Mesodermal cell (in vitro differentiated cells): ENCODE data around the gene HSD17B12.
"Not testable (repeated sequence)": the region's sequence is repeated elsewhere in the genome, so short reads cannot be mapped to it uniquely, and the experiment has no call there.

ENCODE experiments used
- H3K27ac ChIP-seq: 2 replicates; pipeline ENCODE4 v1.7.0; 2013; ENCODE audit warnings: mild to moderate bottlenecking, low read depth, low read length, moderate library complexity; ENCODE audit not compliant: severe bottlenecking
- H3K36me3 ChIP-seq: 2 replicates; pipeline ENCODE4 v1.7.1; 2013; ENCODE audit warnings: mild to moderate bottlenecking, low read length, moderate library complexity; ENCODE audit not compliant: control insufficient read depth, insufficient read depth
- H3K4me1 ChIP-seq: one replicate; pipeline ENCODE4 v1.7.1; 2013; ENCODE audit warnings: mild to moderate bottlenecking, low read length; ENCODE audit not compliant: insufficient read depth, control insufficient read depth, poor library complexity, severe bottlenecking
- H3K4me3 ChIP-seq: 2 replicates; pipeline ENCODE4 v1.7.0; 2013; ENCODE audit warnings: low read length, control low read depth, mild to moderate bottlenecking; ENCODE audit not compliant: insufficient read depth, poor library complexity, severe bottlenecking; ENCODE audit errors: extremely low read depth
- H3K9me3 ChIP-seq: 2 replicates; pipeline ENCODE4 v1.7.1; 2013; ENCODE audit warnings: mild to moderate bottlenecking, low read length, moderate library complexity; ENCODE audit not compliant: control insufficient read depth
- WGBS, 2 experiments: methylation state at CpG; one replicate each; pipeline ENCODE4 v1.1.5; 2013; ENCODE audit warnings: missing lambda C conversion rate in 2 of 2; ENCODE audit not compliant: insufficient coverage in 2 of 2; 5-methylcytosine and 5-hydroxymethylcytosine counted together

HSD17B12 gene

GRCh38 chr11:43738600-43739409 is 58.3 kb downstream of the HSD17B12 start:
- WGBS, 2 experiments: 67 to 89% methylated on average over 3 to 5 of the region's 6 CpGs

GRCh38 chr11:43746670-43747069 is 66.1 kb downstream of the HSD17B12 start:
- peaks cover 16% of the 10 kb centered on the region for H3K4me1 ChIP-seq
- no peaks in the 10 kb centered on the region for H3K9me3 ChIP-seq
- H3K36me3 ChIP-seq: peaks cover 22% of the 10 kb centered on the region
- peak overlapping the region; percentile 78 for H3K27ac ChIP-seq
- 100% methylated on average over 2 of the region's 3 CpGs; no CpG with 5 or more reads in 1 of the 2 experiments for WGBS, 2 experiments
- no peak overlapping the region for H3K4me3 ChIP-seq

More at GRCh38 chr11:43738600-43739409, 58.3 kb downstream of the HSD17B12 start:
- H3K27ac ChIP-seq: peak overlapping the region; percentile 67
- peaks cover 35% of the 10 kb centered on the region for H3K4me1 ChIP-seq
- H3K36me3 ChIP-seq: peaks cover 26% of the 10 kb centered on the region
- no peaks in the 10 kb centered on the region for H3K9me3 ChIP-seq
- peak overlapping the region; percentile 2 for H3K4me3 ChIP-seq

GRCh38 chr11:43747130-43747802 is 66.7 kb downstream of the HSD17B12 start:
- Histone ChIP-seq H3K36me3 (peaks cover 22% of the 10 kb centered on the region), H3K4me1 (peaks cover 16% of the 10 kb centered on the region), H3K9me3 (no peaks in the 10 kb centered on the region), H3K27ac (peak overlapping the region; percentile 78), H3K4me3 (no peak overlapping the region)
- WGBS, 2 experiments: 70 to 84% methylated on average over 4 of the region's 7 CpGs

DNA sequence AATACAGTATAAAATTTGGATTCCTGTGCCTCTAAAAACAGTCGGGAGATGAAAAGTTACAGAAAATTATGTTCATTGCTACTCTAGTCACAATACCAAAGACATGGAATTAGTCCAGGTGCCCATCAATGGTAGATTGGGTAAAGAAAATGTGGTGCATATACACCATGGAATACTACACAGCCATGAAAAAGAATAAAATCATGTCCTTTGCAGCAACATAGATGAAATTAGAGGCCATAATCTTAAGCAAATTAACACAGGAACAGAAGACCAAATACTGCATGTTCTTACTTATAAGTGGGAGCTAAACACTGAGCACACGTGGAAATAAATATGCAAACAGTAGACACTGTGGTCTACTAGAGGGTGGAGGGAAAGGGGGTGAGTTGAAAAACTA is 67.6 kb downstream of the HSD17B12 start:
- no peaks in the 10 kb centered on the region for H3K9me3 ChIP-seq
- H3K36me3 ChIP-seq: peaks cover 20% of the 10 kb centered on the region
- peaks cover 16% of the 10 kb centered on the region for H3K4me1 ChIP-seq
- WGBS, 2 experiments: no CpG with 5 or more reads among the region's 2 CpGs
- peak overlapping the region; percentile 78 for H3K27ac ChIP-seq
- H3K4me3 ChIP-seq: no peak overlapping the region

GRCh38 chr11:43751726-43752125 is 71.2 kb downstream of the HSD17B12 start:
- Histone ChIP-seq H3K4me1 (peaks cover 10% of the 10 kb centered on the region), H3K9me3 (no peaks in the 10 kb centered on the region), H3K36me3 (peaks cover 24% of the 10 kb centered on the region), H3K27ac (no peak overlapping the region), H3K4me3 (no peak overlapping the region)
- WGBS, 2 experiments: 40 to 100% methylated on average over 1 to 2 of the region's 4 CpGs

GRCh38 chr11:43756575-43756974 is 76.0 kb downstream of the HSD17B12 start:
- no peak overlapping the region for H3K4me3 ChIP-seq
- H3K27ac ChIP-seq: no peak overlapping the region
- no peaks in the 10 kb centered on the region for H3K9me3 ChIP-seq
- peaks cover 46% of the 10 kb centered on the region for H3K36me3 ChIP-seq
- WGBS, 2 experiments: 93 to 100% methylated on average over 1 of the region's 3 CpGs
- H3K4me1 ChIP-seq: no peaks in the 10 kb centered on the region

- Histone ChIP-seq H3K4me3 (no peak overlapping the region), H3K27ac (no peak overlapping the region), H3K4me1 (no peaks in the 10 kb centered on the region), H3K9me3 (no peaks in the 10 kb centered on the region), H3K36me3 (peaks cover 45% of the 10 kb centered on the region)
- WGBS, 2 experiments: 50% methylated on average over 2 of the region's 4 CpGs; no CpG with 5 or more reads in 1 of the 2 experiments
These were observed 78.4 kb downstream of the HSD17B12 start for GRCh38 chr11:43758927-43759326.

GRCh38 chr11:43760902-43761301 is 80.4 kb downstream of the HSD17B12 start:
- Histone ChIP-seq H3K4me3 (no peak overlapping the region), H3K27ac (no peak overlapping the region), H3K4me1 (no peaks in the 10 kb centered on the region), H3K36me3 (peaks cover 37% of the 10 kb centered on the region), H3K9me3 (no peaks in the 10 kb centered on the region)
- 94 to 100% methylated on average over 1 to 2 of the region's 2 CpGs for WGBS, 2 experiments

DNA sequence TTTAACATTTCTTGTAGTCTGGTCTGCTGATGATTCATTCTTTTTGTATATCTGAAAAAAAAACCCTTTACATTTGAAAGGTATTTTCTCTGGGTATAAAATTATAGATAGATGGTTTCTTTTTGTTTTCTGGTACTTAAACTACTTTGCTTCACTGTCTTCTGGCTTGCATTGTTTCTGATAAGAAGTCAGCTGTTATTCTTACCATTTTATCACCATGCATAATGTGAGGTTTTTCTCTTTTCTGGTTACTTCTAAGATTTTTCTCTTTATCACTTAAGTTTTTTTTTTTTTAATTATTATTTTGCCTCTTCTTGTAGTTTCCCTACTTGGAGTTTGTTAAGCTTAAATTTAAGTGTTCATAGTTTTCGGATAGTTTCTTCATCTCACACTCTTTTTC is 84.7 kb downstream of the HSD17B12 start:
- Histone ChIP-seq H3K9me3 (no peaks in the 10 kb centered on the region), H3K36me3 (peaks cover 34% of the 10 kb centered on the region), H3K4me1 (no peaks in the 10 kb centered on the region), H3K27ac (no peak overlapping the region), H3K4me3 (no peak overlapping the region)
- WGBS, 2 experiments: no CpG with 5 or more reads among the region's 1 CpG

DNA sequence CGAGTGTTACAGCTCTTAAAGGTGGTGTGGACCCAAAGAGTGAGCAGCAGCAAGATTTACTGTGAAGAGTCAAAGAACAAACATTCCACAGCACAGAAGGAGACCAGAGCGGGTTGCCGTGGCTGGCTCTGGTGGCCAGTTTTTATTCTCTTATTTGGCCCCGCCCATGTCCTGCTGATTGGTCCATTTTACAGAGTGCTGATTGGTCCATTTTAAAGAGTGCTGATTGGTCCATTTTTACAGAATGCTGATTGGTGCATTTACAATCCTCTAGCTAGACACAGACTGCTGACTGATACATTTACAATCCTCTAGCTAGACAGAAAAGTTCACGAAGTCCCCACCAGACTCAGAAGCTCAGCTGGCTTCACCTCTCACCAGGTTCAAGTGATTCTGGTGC is 88.1 kb downstream of the HSD17B12 start:
- H3K4me1 ChIP-seq, H3K27ac ChIP-seq, H3K9me3 ChIP-seq, H3K4me3 ChIP-seq: not testable (repeated sequence)
- peaks cover 44% of the 10 kb centered on the region for H3K36me3 ChIP-seq
- WGBS, 2 experiments: 94 to 98% methylated on average over 4 to 5 of the region's 5 CpGs

DNA sequence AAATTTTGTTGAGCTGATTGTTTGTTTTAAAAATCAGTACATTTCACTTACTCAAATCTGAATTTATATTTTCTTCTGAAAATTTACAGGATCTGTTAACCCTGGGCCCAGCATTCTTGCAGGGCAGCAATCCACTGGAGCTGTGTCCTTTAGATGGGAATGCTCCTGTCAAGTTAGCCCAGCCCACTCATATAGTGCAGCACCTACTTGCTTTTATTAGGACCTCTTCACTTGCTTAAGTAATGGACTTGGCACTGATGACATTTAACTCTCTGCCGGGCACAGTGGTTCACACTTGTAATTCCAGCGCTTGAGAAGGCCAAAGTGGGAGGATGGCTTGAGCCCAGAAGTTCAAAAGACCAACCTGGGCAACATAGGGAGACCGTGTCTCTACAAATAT is 89.6 kb downstream of the HSD17B12 start:
- Histone ChIP-seq H3K4me1 (no peaks in the 10 kb centered on the region), H3K4me3 (no peak overlapping the region), H3K27ac (no peak overlapping the region), H3K9me3 (no peaks in the 10 kb centered on the region), H3K36me3 (peaks cover 58% of the 10 kb centered on the region)
- 100% methylated on average over 2 of the region's 3 CpGs for WGBS, 2 experiments
